HK-2 (cell line): Measurements from ENCODE around the gene CEBPG.

Experiments used
- DNase-seq: peaks from one replicate; pipeline ENCODE4 v3.0.0-alpha.2; 2018; ENCODE audit not compliant: unreplicated experiment

Gene CEBPG

GRCh38 chr19:33373453-33374235, at the start of gene CEBPG:
Gene CEBPG (plus strand): TSS chr19:33373709. CDS start chr19:33379240, 5,531 bp downstream.
- peak; percentile 96 for DNase-seq

GRCh38 chr19:33324628-33325027, 48.9 kb upstream of the CEBPG start:
- DNase-seq, result no peak

GRCh38 chr19:33325920-33326319, 47.6 kb upstream of the CEBPG start:
- DNase-seq, result no peak

- DNase-seq, result no peak
Observed at GRCh38 chr19:33329060-33329459, 44.4 kb upstream of the CEBPG start.

- DNase-seq, result no peak
Observed at GRCh38 chr19:33329736-33330135, 43.8 kb upstream of the CEBPG start.

GRCh38 chr19:33332248-33332647, 41.3 kb upstream of the CEBPG start:
- DNase-seq, result no peak

- DNase-seq, result no peak
Observed at GRCh38 chr19:33333151-33333550, 40.4 kb upstream of the CEBPG start.

GRCh38 chr19:33333642-33334041, 39.9 kb upstream of the CEBPG start:
- no peak for DNase-seq

GRCh38 chr19:33334271-33334670, 39.2 kb upstream of the CEBPG start:
- no peak for DNase-seq

- DNase-seq, result no peak
Observed at GRCh38 chr19:33335446-33335845, 38.1 kb upstream of the CEBPG start.

- DNase-seq, result no peak
Observed at GRCh38 chr19:33339016-33339984, 34.2 kb upstream of the CEBPG start.

- no peak for DNase-seq
Observed at GRCh38 chr19:33340991-33341390, 32.5 kb upstream of the CEBPG start.

- no peak for DNase-seq
Observed at GRCh38 chr19:33343301-33343700, 30.2 kb upstream of the CEBPG start.

GRCh38 chr19:33343859-33344572, 29.5 kb upstream of the CEBPG start:
- no peak for DNase-seq

- DNase-seq, result no peak
Observed at GRCh38 chr19:33344573-33344925, 29.0 kb upstream of the CEBPG start.

GRCh38 chr19:33345163-33345562, 28.3 kb upstream of the CEBPG start:
- DNase-seq, result no peak

GRCh38 chr19:33346665-33347064, 26.8 kb upstream of the CEBPG start:
- no peak for DNase-seq

GRCh38 chr19:33347300-33347699, 26.2 kb upstream of the CEBPG start:
- no peak for DNase-seq

- DNase-seq, result no peak
Observed at GRCh38 chr19:33348301-33349010, 25.1 kb upstream of the CEBPG start.

GRCh38 chr19:33349319-33350289, 23.9 kb upstream of the CEBPG start:
- DNase-seq, result no peak
